H4 (cell line): ENCODE measurements around the gene LRP5. TPM values are rescaled to one million over a fixed set of nuclear protein-coding genes. Genes with fewer than 3 reads are reported as not detected.
"Not testable (repeated sequence)": the region's sequence is repeated elsewhere in the genome, so short reads cannot be mapped to it uniquely, and the experiment has no call there.

Experiments used
- DNase-seq: peaks from one replicate; pipeline ENCODE4 v3.0.0-alpha.2; 2015; ENCODE audit warnings: low spot score
- total RNA-seq: library from RNA; depleted of rRNA; stranded (reverse); fragments of >200 nt; shearing (Covaris generic); gene quantifications from 2 replicates; pipeline ENCODE4 v1.2.3, GENCODE V29; 2014; rRNA removed

The LRP5 gene
- total RNA-seq, 1 experiment from 2014 or later, result 14.1 TPM

GRCh38 chr11:68469122-68469521 is 156.7 kb downstream of the LRP5 start:
- no peak for DNase-seq

GRCh38 chr11:68469642-68470041 is 157.3 kb downstream of the LRP5 start:
- no peak for DNase-seq

GRCh38 chr11:68470304-68470811 is 158.0 kb downstream of the LRP5 start:
- DNase-seq, result no peak

- peak; percentile 93 for DNase-seq
Measured at GRCh38 chr11:68471360-68472340, 159.3 kb downstream of the LRP5 start.

- no peak for DNase-seq
Measured at GRCh38 chr11:68472778-68473177, 160.4 kb downstream of the LRP5 start.

GRCh38 chr11:68473693-68474092 is 161.3 kb downstream of the LRP5 start:
- DNase-seq, result no peak

GRCh38 chr11:68475626-68476025 is 163.2 kb downstream of the LRP5 start:
- not testable (repeated sequence) for DNase-seq

- no peak for DNase-seq
Measured at GRCh38 chr11:68479390-68479789, 167.0 kb downstream of the LRP5 start.

GRCh38 chr11:68480193-68480592 is 167.8 kb downstream of the LRP5 start:
- no peak for DNase-seq

GRCh38 chr11:68480852-68481510 is 168.6 kb downstream of the LRP5 start:
- DNase-seq, result no peak

GRCh38 chr11:68481579-68482240 is 169.3 kb downstream of the LRP5 start:
- DNase-seq, result no peak

- no peak for DNase-seq
Measured at GRCh38 chr11:68488623-68489022, 176.2 kb downstream of the LRP5 start.

- no peak for DNase-seq
Measured at GRCh38 chr11:68495220-68495729, 182.9 kb downstream of the LRP5 start.

- DNase-seq, result no peak
Measured at GRCh38 chr11:68495872-68496271, 183.5 kb downstream of the LRP5 start.

- DNase-seq, result no peak
Measured at GRCh38 chr11:68497761-68498160, 185.4 kb downstream of the LRP5 start.

- DNase-seq, result no peak
Measured at GRCh38 chr11:68498321-68498720, 185.9 kb downstream of the LRP5 start.

Other genes with a start within 250 kb of the LRP5 start
- 9.4 and 9.8 TPM in 2 replicates for gene CHKA, start 191.2 kb upstream of the LRP5 start, total RNA-seq
- 9.0 and 12.4 TPM in 2 replicates for gene KMT5B, start 99.3 kb upstream of the LRP5 start, total RNA-seq
- 61.7 and 62.5 TPM in 2 replicates for gene C11orf24, start 40.6 kb upstream of the LRP5 start, total RNA-seq
- 60.7 and 82.5 TPM in 2 replicates for gene PPP6R3, start 148.2 kb downstream of the LRP5 start, total RNA-seq